SU-DHL-6 (cell line): ENCODE data around the gene SFXN1.

ENCODE experiments used
- H2AFZ ChIP-seq: fragments of 200-600 bp; sonication (generic); 2 replicates; pipeline ENCODE4 v1.6.1; 2014; ENCODE audit warnings: low read depth, mild to moderate bottlenecking, moderate library complexity, mixed read lengths, antibody characterized with exemption, low read length; ENCODE audit not compliant: severe bottlenecking
- H3F3A ChIP-seq: fragments of 200-600 bp; shearing (Covaris generic); 2 replicates; pipeline ENCODE4 v1.6.0; 2016; ENCODE audit warnings: antibody characterized with exemption, mild to moderate bottlenecking; ENCODE audit not compliant: insufficient read depth
- H3K27ac ChIP-seq: fragments of 200-600 bp; sonication (generic); 2 replicates; pipeline ENCODE4 v1.5.1; 2016; ENCODE audit warnings: low read depth, mild to moderate bottlenecking, low read length, moderate library complexity, mixed read lengths
- H3K27me3 ChIP-seq: fragments of 200-600 bp; sonication (generic), shearing (Covaris generic); 2 replicates; pipeline ENCODE4 v1.6.0; 2014; ENCODE audit warnings: mild to moderate bottlenecking, low read length
- H3K36me3 ChIP-seq: fragments of 200-600 bp; sonication (generic); 2 replicates; pipeline ENCODE4 v1.6.1; 2014; ENCODE audit warnings: mild to moderate bottlenecking, low read length, mixed read lengths
- H3K4me2 ChIP-seq: fragments of 300-600, 200-600 bp; shearing (Covaris generic), sonication (generic); 2 replicates; pipeline ENCODE4 v1.6.0; 2014; ENCODE audit warnings: low read length, low read depth, mild to moderate bottlenecking; ENCODE audit not compliant: poor library complexity, severe bottlenecking
- H3K4me3 ChIP-seq: fragments of 200-600 bp; sonication (generic); 2 replicates; pipeline ENCODE4 v1.5.1; 2014; ENCODE audit warnings: antibody characterized with exemption, low read length, mild to moderate bottlenecking, mixed read lengths; ENCODE audit not compliant: insufficient read depth, poor library complexity, severe bottlenecking
- H3K79me2 ChIP-seq: fragments of 200-600 bp; sonication (generic); 2 replicates; pipeline ENCODE4 v1.6.1; 2014; ENCODE audit warnings: mild to moderate bottlenecking, low read length, moderate library complexity; ENCODE audit not compliant: insufficient read depth
- H3K9ac ChIP-seq: fragments of 200-600 bp; sonication (generic); 2 replicates; pipeline ENCODE4 v1.7.0; 2014; ENCODE audit warnings: mild to moderate bottlenecking, low read length
- H3K9me2 ChIP-seq: fragments of 200-600 bp; sonication (generic); replicated peaks from 2 replicates; pipeline ENCODE4 v1.6.1; 2014; ENCODE audit warnings: low read length; ENCODE audit not compliant: insufficient read depth
- H3K9me3 ChIP-seq: fragments of 200-600 bp; sonication (generic); 2 replicates; pipeline ENCODE4 v1.6.1; 2014; ENCODE audit warnings: low read length, mixed read lengths; ENCODE audit not compliant: insufficient read depth
- H4K20me1 ChIP-seq: fragments of 200-600 bp; sonication (generic); 2 replicates; pipeline ENCODE4 v1.6.1; 2014; ENCODE audit warnings: low read depth, mild to moderate bottlenecking, antibody characterized with exemption, low read length, moderate library complexity, mixed read lengths
- EZH2phosphoT487 ChIP-seq: fragments of 200-600 bp; sonication (generic), shearing (Covaris generic); conservative IDR thresholded peaks from 2 replicates; pipeline ENCODE4 v1.6.1; 2018; ENCODE audit warnings: mild to moderate bottlenecking, antibody characterized with exemption, low read length, moderate library complexity, mixed read lengths
- TF ChIP-seq, protein P1 (sequence below): fragments of 200-600 bp; sonication (generic); IDR thresholded peaks from one replicate; pipeline ENCODE4 v1.5.1; 2017; ENCODE audit warnings: antibody characterized with exemption, mild to moderate bottlenecking, low read length, moderate library complexity; ENCODE audit not compliant: insufficient read depth, poor library complexity, severe bottlenecking

Gene SFXN1

GRCh38 chr5:175567954-175568353 lies 89.6 kb downstream of the SFXN1 start:
- no peaks in the 10 kb centered on the region for H4K20me1 ChIP-seq
- no peaks in the 10 kb centered on the region for H3K9me2 ChIP-seq
- H3K79me2 ChIP-seq: no peaks in the 10 kb centered on the region
- H3K4me3 ChIP-seq: no peak overlapping the region
- no peaks in the 10 kb centered on the region for H3K9me3 ChIP-seq
- H3K27me3 ChIP-seq: no peaks in the 10 kb centered on the region
- no peak overlapping the region for H3K9ac ChIP-seq
- no peak overlapping the region for H2AFZ ChIP-seq
- no peak overlapping the region for H3K4me2 ChIP-seq
- no peaks in the 10 kb centered on the region for H3F3A ChIP-seq
- H3K36me3 ChIP-seq: no peaks in the 10 kb centered on the region
- TF ChIP-seq EZH2phosphoT487: no peak
- TF ChIP-seq, protein P1, sequence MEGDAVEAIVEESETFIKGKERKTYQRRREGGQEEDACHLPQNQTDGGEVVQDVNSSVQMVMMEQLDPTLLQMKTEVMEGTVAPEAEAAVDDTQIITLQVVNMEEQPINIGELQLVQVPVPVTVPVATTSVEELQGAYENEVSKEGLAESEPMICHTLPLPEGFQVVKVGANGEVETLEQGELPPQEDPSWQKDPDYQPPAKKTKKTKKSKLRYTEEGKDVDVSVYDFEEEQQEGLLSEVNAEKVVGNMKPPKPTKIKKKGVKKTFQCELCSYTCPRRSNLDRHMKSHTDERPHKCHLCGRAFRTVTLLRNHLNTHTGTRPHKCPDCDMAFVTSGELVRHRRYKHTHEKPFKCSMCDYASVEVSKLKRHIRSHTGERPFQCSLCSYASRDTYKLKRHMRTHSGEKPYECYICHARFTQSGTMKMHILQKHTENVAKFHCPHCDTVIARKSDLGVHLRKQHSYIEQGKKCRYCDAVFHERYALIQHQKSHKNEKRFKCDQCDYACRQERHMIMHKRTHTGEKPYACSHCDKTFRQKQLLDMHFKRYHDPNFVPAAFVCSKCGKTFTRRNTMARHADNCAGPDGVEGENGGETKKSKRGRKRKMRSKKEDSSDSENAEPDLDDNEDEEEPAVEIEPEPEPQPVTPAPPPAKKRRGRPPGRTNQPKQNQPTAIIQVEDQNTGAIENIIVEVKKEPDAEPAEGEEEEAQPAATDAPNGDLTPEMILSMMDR: no peak
- H3K27ac ChIP-seq: no peak overlapping the region

DNA sequence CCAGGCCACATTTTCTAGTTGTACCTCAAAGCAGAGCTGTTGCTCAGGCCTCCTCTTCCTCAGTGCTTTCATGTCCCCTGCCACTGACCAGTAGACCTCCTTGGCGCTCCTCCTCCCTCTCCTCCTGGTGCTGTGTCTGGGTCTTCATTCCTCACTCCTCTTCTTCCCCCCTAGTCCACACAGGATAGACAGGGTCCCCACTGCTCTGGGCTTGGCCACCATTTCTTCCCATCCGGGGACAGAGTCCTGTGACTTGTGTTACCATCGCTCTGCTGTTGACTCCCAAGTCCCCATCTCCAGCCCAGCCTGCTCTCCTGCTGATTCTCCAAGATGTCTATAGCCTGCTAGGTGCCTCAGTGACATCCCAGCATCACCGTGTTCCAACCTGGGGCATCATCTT lies 91.3 kb downstream of the SFXN1 start:
- Histone ChIP-seq H3K4me2 (no peak overlapping the region), H3K4me3 (no peak overlapping the region), H2AFZ (no peak overlapping the region), H3K9me3 (no peaks in the 10 kb centered on the region), H3K79me2 (no peaks in the 10 kb centered on the region), H3K9me2 (no peaks in the 10 kb centered on the region), H4K20me1 (no peaks in the 10 kb centered on the region), H3K27me3 (no peaks in the 10 kb centered on the region), H3K9ac (no peak overlapping the region), H3F3A (no peaks in the 10 kb centered on the region), H3K36me3 (no peaks in the 10 kb centered on the region), H3K27ac (no peak overlapping the region)
- TF ChIP-seq, protein P1: no peak
- no peak for TF ChIP-seq EZH2phosphoT487

DNA sequence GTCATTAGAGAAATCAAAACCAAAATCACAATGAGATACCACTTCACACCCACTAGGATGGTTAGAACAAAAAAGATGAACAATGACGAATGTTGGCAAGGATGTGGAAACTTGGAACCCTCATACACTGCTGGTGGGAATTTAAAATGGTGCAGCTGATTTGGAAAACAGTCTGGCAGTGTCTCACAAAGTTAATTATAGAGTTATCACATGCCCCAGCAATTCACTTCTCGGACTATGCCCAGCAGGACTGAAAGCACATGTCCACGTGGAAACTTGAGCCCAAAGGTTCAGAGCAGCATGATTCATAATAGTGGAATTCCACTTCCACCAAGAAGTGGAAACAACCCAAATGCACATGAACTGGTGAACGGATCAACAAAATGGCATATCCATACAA lies 94.5 kb downstream of the SFXN1 start:
- H4K20me1 ChIP-seq: no peaks in the 10 kb centered on the region

More for the DNA sequence above, 94.5 kb downstream of the SFXN1 start:
- Histone ChIP-seq H3K9ac (no peak overlapping the region), H3K4me3 (no peak overlapping the region), H2AFZ (no peak overlapping the region), H3K9me3 (no peaks in the 10 kb centered on the region), H3K27ac (no peak overlapping the region), H3K9me2 (no peaks in the 10 kb centered on the region), H3K27me3 (no peaks in the 10 kb centered on the region), H3F3A (no peaks in the 10 kb centered on the region), H3K79me2 (no peaks in the 10 kb centered on the region), H3K36me3 (no peaks in the 10 kb centered on the region), H3K4me2 (no peak overlapping the region)
- TF ChIP-seq, protein P1: no peak
- TF ChIP-seq EZH2phosphoT487: no peak
